OCI-LY1 (cell line): ENCODE measurements around the gene LRRC14B.
"Not testable (repeated sequence)": the region's sequence is repeated elsewhere in the genome, so short reads cannot be mapped to it uniquely, and the experiment has no call there.

Source experiments
- EZH2 ChIP-seq: fragments of 200-600 bp; sonication (generic), shearing (Covaris generic); IDR thresholded peaks from 2 replicates; pipeline ENCODE4 v1.8.0; 2017; ENCODE audit warnings: borderline replicate concordance, mixed run types, mild to moderate bottlenecking, antibody characterized with exemption, low read length, moderate library complexity, mixed read lengths
- TF ChIP-seq, protein P1 (sequence below): fragments of 200-600 bp; sonication (generic), shearing (Covaris generic); IDR thresholded peaks from 2 replicates; pipeline ENCODE4 v1.5.1; 2017; ENCODE audit warnings: mild to moderate bottlenecking, antibody characterized with exemption, low read length, moderate library complexity, mixed read lengths

DNA sequence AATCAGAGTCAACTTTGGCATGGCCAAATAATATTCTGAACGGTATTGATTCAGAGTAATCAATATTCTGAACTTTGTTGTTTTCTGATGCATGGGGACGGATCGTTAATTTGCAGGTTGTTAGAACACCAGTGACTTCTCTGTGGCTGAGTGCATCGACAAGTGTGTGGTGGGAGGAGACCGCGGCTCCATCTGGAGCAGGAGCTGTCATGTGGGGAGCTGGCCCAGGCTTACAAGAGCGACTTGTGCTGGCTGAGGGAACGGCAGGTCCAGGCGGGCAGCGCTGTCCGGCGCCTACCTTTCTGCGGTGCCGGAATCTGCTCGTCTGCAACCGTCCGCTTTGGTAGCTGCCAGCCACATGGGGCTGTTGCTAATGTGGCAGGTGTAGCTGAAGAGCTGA, 36.1 kb downstream of the LRRC14B start:
- TF ChIP-seq, protein P1, sequence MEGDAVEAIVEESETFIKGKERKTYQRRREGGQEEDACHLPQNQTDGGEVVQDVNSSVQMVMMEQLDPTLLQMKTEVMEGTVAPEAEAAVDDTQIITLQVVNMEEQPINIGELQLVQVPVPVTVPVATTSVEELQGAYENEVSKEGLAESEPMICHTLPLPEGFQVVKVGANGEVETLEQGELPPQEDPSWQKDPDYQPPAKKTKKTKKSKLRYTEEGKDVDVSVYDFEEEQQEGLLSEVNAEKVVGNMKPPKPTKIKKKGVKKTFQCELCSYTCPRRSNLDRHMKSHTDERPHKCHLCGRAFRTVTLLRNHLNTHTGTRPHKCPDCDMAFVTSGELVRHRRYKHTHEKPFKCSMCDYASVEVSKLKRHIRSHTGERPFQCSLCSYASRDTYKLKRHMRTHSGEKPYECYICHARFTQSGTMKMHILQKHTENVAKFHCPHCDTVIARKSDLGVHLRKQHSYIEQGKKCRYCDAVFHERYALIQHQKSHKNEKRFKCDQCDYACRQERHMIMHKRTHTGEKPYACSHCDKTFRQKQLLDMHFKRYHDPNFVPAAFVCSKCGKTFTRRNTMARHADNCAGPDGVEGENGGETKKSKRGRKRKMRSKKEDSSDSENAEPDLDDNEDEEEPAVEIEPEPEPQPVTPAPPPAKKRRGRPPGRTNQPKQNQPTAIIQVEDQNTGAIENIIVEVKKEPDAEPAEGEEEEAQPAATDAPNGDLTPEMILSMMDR = not testable (repeated sequence)
- TF ChIP-seq EZH2 = not testable (repeated sequence)
